ENCODE results near the gene INPP4B. TPM values are rescaled to one million over a fixed set of nuclear protein-coding genes. Genes with fewer than 3 reads are reported as not detected.

INPP4B gene
- total RNA-seq, 1 donor from 2014 or later = 10.4 TPM

GRCh38 chr4:142312391-142312790 lies 533.7 kb downstream of the INPP4B start:
- no peak for DNase-seq (ENCODE audit: low spot score)

GRCh38 chr4:142311916-142312315 lies 534.2 kb downstream of the INPP4B start:
- no peak for DNase-seq (ENCODE audit: low spot score)

GRCh38 chr4:142309772-142310171 lies 536.3 kb downstream of the INPP4B start:
- DNase-seq (ENCODE audit: low spot score) = no peak

- DNase-seq (ENCODE audit: low spot score) = no peak
These were observed 538.2 kb downstream of the INPP4B start for GRCh38 chr4:142307857-142308256.

GRCh38 chr4:142297313-142297712 lies 548.8 kb downstream of the INPP4B start:
- DNase-seq (ENCODE audit: low spot score) = no peak

- no peak for DNase-seq (ENCODE audit: low spot score)
These were observed 552.6 kb downstream of the INPP4B start for GRCh38 chr4:142293536-142293935.

GRCh38 chr4:142292231-142292630 lies 553.9 kb downstream of the INPP4B start:
- DNase-seq (ENCODE audit: low spot score) = no peak

- DNase-seq (ENCODE audit: low spot score) = no peak
These were observed 554.6 kb downstream of the INPP4B start for GRCh38 chr4:142291299-142292050.

- DNase-seq (ENCODE audit: low spot score) = no peak
These were observed 558.7 kb downstream of the INPP4B start for GRCh38 chr4:142287371-142287770.

- DNase-seq (ENCODE audit: low spot score) = no peak
These were observed 560.9 kb downstream of the INPP4B start for GRCh38 chr4:142285222-142285583.

- DNase-seq (ENCODE audit: low spot score) = no peak
These were observed 561.5 kb downstream of the INPP4B start for GRCh38 chr4:142284402-142285221.

GRCh38 chr4:142282870-142283431 lies 563.1 kb downstream of the INPP4B start:
- no peak for DNase-seq (ENCODE audit: low spot score)

GRCh38 chr4:142281999-142282398 lies 564.1 kb downstream of the INPP4B start:
- DNase-seq (ENCODE audit: low spot score) = no peak

- no peak for DNase-seq (ENCODE audit: low spot score)
These were observed 567.4 kb downstream of the INPP4B start for GRCh38 chr4:142278663-142279062.

- no peak for DNase-seq (ENCODE audit: low spot score)
These were observed 567.9 kb downstream of the INPP4B start for GRCh38 chr4:142278171-142278570.

GRCh38 chr4:142274137-142274536 lies 572.0 kb downstream of the INPP4B start:
- no peak for DNase-seq (ENCODE audit: low spot score)

- no peak for DNase-seq (ENCODE audit: low spot score)
These were observed 573.6 kb downstream of the INPP4B start for GRCh38 chr4:142272452-142272851.

- DNase-seq (ENCODE audit: low spot score) = no peak
These were observed 574.3 kb downstream of the INPP4B start for GRCh38 chr4:142271832-142272231.

GRCh38 chr4:142267101-142267500 lies 579.0 kb downstream of the INPP4B start:
- no peak for DNase-seq (ENCODE audit: low spot score)

- DNase-seq (ENCODE audit: low spot score) = no peak
These were observed 580.2 kb downstream of the INPP4B start for GRCh38 chr4:142265946-142266345.

- DNase-seq (ENCODE audit: low spot score) = no peak
These were observed 580.6 kb downstream of the INPP4B start for GRCh38 chr4:142265536-142265935.

GRCh38 chr4:142264961-142265360 lies 581.1 kb downstream of the INPP4B start:
- no peak for DNase-seq (ENCODE audit: low spot score)

Data from mesenteric fat pad (tissue), 1 donor.